ENCODE results near the gene BICDL2.

Gene BICDL2

GRCh38 chr16:2986623-2987188, 50.0 kb downstream of the BICDL2 start:
- Histone ChIP-seq H3K36me3 (ENCODE audit: control insufficient read depth in 5 of 5, insufficient read depth in 5 of 5, low read length in 5 of 5) (no peaks in the 10 kb centered on the region), H3K9ac (ENCODE audit: low read length in 5 of 5) (no peak overlapping the region), H3K27me3 (ENCODE audit: control insufficient read depth in 5 of 5, insufficient read depth in 4 of 5, low read length in 5 of 5) (peaks cover 0 to 18% (median 4%) of the 10 kb centered on the region in 5 donors), H3K4me3 (ENCODE audit: low read depth in 1 of 5, low read length in 5 of 5) (no peak overlapping the region), H3K4me1 (ENCODE audit: control insufficient read depth in 5 of 5, insufficient read depth in 5 of 5, low read length in 5 of 5) (peaks cover 0 to 22% (median 13%) of the 10 kb centered on the region in 5 donors), H3K9me3 (ENCODE audit: control insufficient read depth in 5 of 5, low read length in 5 of 5) (no peaks in the 10 kb centered on the region), H3K27ac (ENCODE audit: low read depth, low read length) (no peak overlapping the region)

- no peak overlapping the region for H3K27ac ChIP-seq (ENCODE audit: low read depth, low read length)
- H3K27me3 ChIP-seq (ENCODE audit: control insufficient read depth in 5 of 5, insufficient read depth in 4 of 5, low read length in 5 of 5) = peaks cover 0 to 18% (median 4%) of the 10 kb centered on the region in 5 donors
- no peak overlapping the region for H3K4me3 ChIP-seq (ENCODE audit: low read depth in 1 of 5, low read length in 5 of 5)
Measured at GRCh38 chr16:2985893-2986355, 50.8 kb downstream of the BICDL2 start.

DNA sequence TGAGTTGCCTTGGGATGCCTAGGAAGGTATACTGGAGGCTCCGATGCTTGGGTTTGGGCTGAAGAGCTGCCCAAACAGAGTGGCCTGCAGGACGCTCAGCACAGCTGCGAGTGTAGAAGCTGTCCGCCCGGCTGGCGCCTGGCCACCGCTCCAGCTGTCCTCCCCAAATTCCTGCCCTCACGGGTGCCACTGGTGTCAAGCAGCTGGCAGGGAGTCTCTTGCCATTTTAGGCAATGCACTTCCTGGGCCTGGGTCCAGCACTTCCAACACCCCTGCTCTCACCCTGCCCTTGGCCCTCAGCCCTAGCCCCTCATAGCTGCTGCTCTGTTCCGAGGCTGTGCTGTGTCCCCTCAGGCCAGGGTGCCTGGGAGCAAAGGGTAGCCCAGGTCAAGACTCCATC, 51.3 kb downstream of the BICDL2 start:
- no peak overlapping the region for H3K4me3 ChIP-seq (ENCODE audit: low read depth in 1 of 5, low read length in 5 of 5)
- no peaks in the 10 kb centered on the region for H3K36me3 ChIP-seq (ENCODE audit: control insufficient read depth in 5 of 5, insufficient read depth in 5 of 5, low read length in 5 of 5)
- H3K9me3 ChIP-seq (ENCODE audit: control insufficient read depth in 5 of 5, low read length in 5 of 5) = no peaks in the 10 kb centered on the region
- H3K27ac ChIP-seq (ENCODE audit: low read depth, low read length) = no peak overlapping the region
- H3K27me3 ChIP-seq (ENCODE audit: control insufficient read depth in 5 of 5, insufficient read depth in 4 of 5, low read length in 5 of 5) = peaks cover 0 to 18% (median 4%) of the 10 kb centered on the region in 5 donors
- peaks cover 0 to 28% (median 19%) of the 10 kb centered on the region in 5 donors for H3K4me1 ChIP-seq (ENCODE audit: control insufficient read depth in 5 of 5, insufficient read depth in 5 of 5, low read length in 5 of 5)
- H3K9ac ChIP-seq (ENCODE audit: low read length in 5 of 5) = no peak overlapping the region

More at GRCh38 chr16:2985893-2986355, 50.8 kb downstream of the BICDL2 start:
- Histone ChIP-seq H3K36me3 (ENCODE audit: control insufficient read depth in 5 of 5, insufficient read depth in 5 of 5, low read length in 5 of 5) (no peaks in the 10 kb centered on the region), H3K4me1 (ENCODE audit: control insufficient read depth in 5 of 5, insufficient read depth in 5 of 5, low read length in 5 of 5) (peaks cover 0 to 23% (median 14%) of the 10 kb centered on the region in 5 donors), H3K9ac (ENCODE audit: low read length in 5 of 5) (peak overlapping the region in 1 of 5 donors; percentile 20), H3K9me3 (ENCODE audit: control insufficient read depth in 5 of 5, low read length in 5 of 5) (no peaks in the 10 kb centered on the region)

- Histone ChIP-seq H3K36me3 (ENCODE audit: control insufficient read depth in 5 of 5, insufficient read depth in 5 of 5, low read length in 5 of 5) (no peaks in the 10 kb centered on the region), H3K27me3 (ENCODE audit: control insufficient read depth in 5 of 5, insufficient read depth in 4 of 5, low read length in 5 of 5) (peaks cover 0 to 13% (median 10%) of the 10 kb centered on the region in 5 donors), H3K4me1 (ENCODE audit: control insufficient read depth in 5 of 5, insufficient read depth in 5 of 5, low read length in 5 of 5) (peaks cover 0 to 37% (median 25%) of the 10 kb centered on the region in 5 donors), H3K9ac (ENCODE audit: low read length in 5 of 5) (no peak overlapping the region), H3K9me3 (ENCODE audit: control insufficient read depth in 5 of 5, low read length in 5 of 5) (no peaks in the 10 kb centered on the region), H3K27ac (ENCODE audit: low read depth, low read length) (no peak overlapping the region), H3K4me3 (ENCODE audit: low read depth in 1 of 5, low read length in 5 of 5) (peak overlapping the region in 1 of 5 donors; percentile 44)
Measured at GRCh38 chr16:2983706-2984136, 53.0 kb downstream of the BICDL2 start.

GRCh38 chr16:2982402-2982801, 54.3 kb downstream of the BICDL2 start:
- H3K4me3 ChIP-seq (ENCODE audit: low read depth in 1 of 5, low read length in 5 of 5) = no peak overlapping the region
- no peak overlapping the region for H3K27ac ChIP-seq (ENCODE audit: low read depth, low read length)
- peaks cover 0 to 14% (median 6%) of the 10 kb centered on the region in 5 donors for H3K27me3 ChIP-seq (ENCODE audit: control insufficient read depth in 5 of 5, insufficient read depth in 4 of 5, low read length in 5 of 5)
- H3K4me1 ChIP-seq (ENCODE audit: control insufficient read depth in 5 of 5, insufficient read depth in 5 of 5, low read length in 5 of 5) = peaks cover 0 to 37% (median 25%) of the 10 kb centered on the region in 5 donors
- no peak overlapping the region for H3K9ac ChIP-seq (ENCODE audit: low read length in 5 of 5)
- no peaks in the 10 kb centered on the region for H3K9me3 ChIP-seq (ENCODE audit: control insufficient read depth in 5 of 5, low read length in 5 of 5)
- no peaks in the 10 kb centered on the region for H3K36me3 ChIP-seq (ENCODE audit: control insufficient read depth in 5 of 5, insufficient read depth in 5 of 5, low read length in 5 of 5)

- H3K9me3 ChIP-seq (ENCODE audit: control insufficient read depth in 5 of 5, low read length in 5 of 5) = no peaks in the 10 kb centered on the region
- peaks cover 0 to 37% (median 25%) of the 10 kb centered on the region in 5 donors for H3K4me1 ChIP-seq (ENCODE audit: control insufficient read depth in 5 of 5, insufficient read depth in 5 of 5, low read length in 5 of 5)
- H3K27me3 ChIP-seq (ENCODE audit: control insufficient read depth in 5 of 5, insufficient read depth in 4 of 5, low read length in 5 of 5) = peaks cover 0 to 12% (median 6%) of the 10 kb centered on the region in 5 donors
- no peak overlapping the region for H3K4me3 ChIP-seq (ENCODE audit: low read depth in 1 of 5, low read length in 5 of 5)
- H3K36me3 ChIP-seq (ENCODE audit: control insufficient read depth in 5 of 5, insufficient read depth in 5 of 5, low read length in 5 of 5) = no peaks in the 10 kb centered on the region
- no peak overlapping the region for H3K27ac ChIP-seq (ENCODE audit: low read depth, low read length)
- H3K9ac ChIP-seq (ENCODE audit: low read length in 5 of 5) = no peak overlapping the region
Measured at GRCh38 chr16:2981899-2982250, 54.9 kb downstream of the BICDL2 start.

DNA sequence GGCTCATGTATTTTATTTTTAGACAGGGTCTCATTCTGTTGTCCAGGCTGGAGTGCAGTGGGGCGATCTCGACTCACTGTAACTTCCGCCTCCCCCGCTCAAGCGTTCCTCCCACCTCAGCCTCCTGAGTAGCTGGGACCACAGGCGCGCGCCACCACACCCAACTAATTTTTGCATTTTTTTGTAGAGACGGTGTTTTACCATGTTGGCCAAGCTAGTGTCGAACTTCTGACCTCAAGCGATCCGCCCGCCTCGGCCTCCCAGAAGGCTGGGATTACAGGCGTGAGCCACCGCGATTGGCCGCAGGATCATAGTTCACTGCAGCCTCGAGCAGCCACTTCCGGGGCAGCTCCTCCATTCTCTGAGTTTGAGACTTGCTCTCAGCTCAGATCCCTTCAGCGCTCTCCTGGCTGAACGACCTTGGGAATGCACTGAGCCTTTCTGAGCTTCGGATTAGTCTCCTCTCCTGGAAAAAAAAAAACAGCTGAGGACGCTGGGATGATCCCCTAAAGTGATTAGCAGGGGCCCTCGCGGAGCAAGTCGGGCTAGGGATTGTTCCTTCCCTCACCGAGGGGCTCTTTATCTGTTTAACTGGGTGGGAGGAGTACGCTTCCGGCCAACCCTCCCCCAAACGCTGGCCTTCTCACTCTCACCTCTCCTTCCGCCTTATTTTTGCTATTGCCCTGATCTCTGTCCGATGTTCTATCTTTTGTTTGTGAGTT, 55.4 kb downstream of the BICDL2 start:
- Histone ChIP-seq H3K36me3 (ENCODE audit: control insufficient read depth in 5 of 5, insufficient read depth in 5 of 5, low read length in 5 of 5) (no peaks in the 10 kb centered on the region), H3K9ac (ENCODE audit: low read length in 5 of 5) (peak overlapping the region in 3 of 5 donors; percentile 93 to 96 (median 96)), H3K27me3 (ENCODE audit: control insufficient read depth in 5 of 5, insufficient read depth in 4 of 5, low read length in 5 of 5) (peaks cover 0 to 13% (median 6%) of the 10 kb centered on the region in 5 donors), H3K9me3 (ENCODE audit: control insufficient read depth in 5 of 5, low read length in 5 of 5) (no peaks in the 10 kb centered on the region), H3K27ac (ENCODE audit: low read depth, low read length) (no peak overlapping the region), H3K4me3 (ENCODE audit: low read depth in 1 of 5, low read length in 5 of 5) (peak overlapping the region in 4 of 5 donors; percentile 59 to 89 (median 86)), H3K4me1 (ENCODE audit: control insufficient read depth in 5 of 5, insufficient read depth in 5 of 5, low read length in 5 of 5) (peaks cover 0 to 37% (median 25%) of the 10 kb centered on the region in 5 donors)

GRCh38 chr16:2980227-2981176, 56.2 kb downstream of the BICDL2 start, which contains the start of gene PKMYT1:
TSS of gene PKMYT1 (minus strand) at chr16:2980446. CDS start at chr16:2979657, 789 bp downstream.
- Histone ChIP-seq H3K4me3 (ENCODE audit: low read depth in 1 of 5, low read length in 5 of 5) (peak within 1 kb of the TSS; percentile 59 to 89 (median 84)), H3K27ac (ENCODE audit: low read depth, low read length) (peak within 1 kb of the TSS; percentile 69), H3K27me3 (ENCODE audit: control insufficient read depth in 5 of 5, insufficient read depth in 4 of 5, low read length in 5 of 5) (peaks cover 0 to 15% (median 6%) of the 10 kb centered on the region in 5 donors), H3K36me3 (ENCODE audit: control insufficient read depth in 5 of 5, insufficient read depth in 5 of 5, low read length in 5 of 5) (no peaks in the 10 kb centered on the region), H3K9me3 (ENCODE audit: control insufficient read depth in 5 of 5, low read length in 5 of 5) (no peaks in the 10 kb centered on the region), H3K4me1 (ENCODE audit: control insufficient read depth in 5 of 5, insufficient read depth in 5 of 5, low read length in 5 of 5) (peaks cover 0 to 29% (median 22%) of the 10 kb centered on the region in 5 donors), H3K9ac (ENCODE audit: low read length in 5 of 5) (peak within 1 kb of the TSS in 4 of 5 donors; percentile 93 to 96 (median 95))

DNA sequence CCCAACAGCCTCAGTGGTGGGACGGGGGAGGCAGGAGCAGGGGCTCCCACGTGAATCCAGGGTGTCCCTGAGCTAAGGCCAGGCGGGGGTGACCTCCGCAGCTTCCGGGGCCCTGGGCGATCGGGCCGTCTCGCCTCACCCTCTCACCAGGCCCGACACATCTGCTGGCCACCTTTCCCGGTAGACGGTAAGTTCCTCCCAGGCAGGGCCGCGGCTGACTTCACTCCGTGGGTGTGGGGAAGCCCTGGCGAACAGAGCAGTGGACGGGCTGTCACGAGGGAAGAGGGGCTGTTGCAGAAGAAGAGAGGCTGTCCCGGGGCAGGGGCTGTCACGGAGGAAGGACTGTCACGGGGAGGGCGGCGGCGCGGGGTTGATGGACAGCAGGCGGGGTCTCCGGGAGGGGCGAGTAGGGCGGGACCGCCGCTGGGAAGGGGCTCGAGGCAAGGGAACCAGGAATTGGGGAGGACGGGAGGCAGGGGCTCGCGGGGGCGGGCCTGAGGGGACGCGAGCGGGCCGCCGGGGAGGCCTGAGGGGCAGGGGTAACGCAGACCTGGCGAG, 57.0 kb downstream of the BICDL2 start:
- Histone ChIP-seq H3K36me3 (ENCODE audit: control insufficient read depth in 5 of 5, insufficient read depth in 5 of 5, low read length in 5 of 5) (no peaks in the 10 kb centered on the region), H3K9ac (ENCODE audit: low read length in 5 of 5) (peak overlapping the region in 1 of 5 donors; percentile 94), H3K27me3 (ENCODE audit: control insufficient read depth in 5 of 5, insufficient read depth in 4 of 5, low read length in 5 of 5) (peaks cover 0 to 15% (median 6%) of the 10 kb centered on the region in 5 donors), H3K9me3 (ENCODE audit: control insufficient read depth in 5 of 5, low read length in 5 of 5) (no peaks in the 10 kb centered on the region), H3K27ac (ENCODE audit: low read depth, low read length) (no peak overlapping the region), H3K4me1 (ENCODE audit: control insufficient read depth in 5 of 5, insufficient read depth in 5 of 5, low read length in 5 of 5) (peaks cover 0 to 25% (median 19%) of the 10 kb centered on the region in 5 donors), H3K4me3 (ENCODE audit: low read depth in 1 of 5, low read length in 5 of 5) (peak overlapping the region in 3 of 5 donors; percentile 83 to 89 (median 84))
